Keratinocyte (primary cell): ENCODE data around the gene IL17REL.

ENCODE experiments used
- CTCF ChIP-seq, 3 experiments: IDR thresholded peaks in 1 of 3; conservative IDR thresholded peaks in 1 of 3; optimal IDR thresholded peaks in 1 of 3; 2 replicates in 2 of 3; 3 replicates in 1 of 3; pipeline versions ENCODE3 to v1.5.1; 2011; ENCODE audit warnings: low read length in 3 of 3, mild to moderate bottlenecking in 3 of 3, moderate library complexity in 2 of 3, control low read depth in 1 of 3, inconsistent platforms in 1 of 3; ENCODE audit not compliant: insufficient read depth in 2 of 3; ENCODE audit errors: extremely low read depth in 1 of 3
- EZH2 ChIP-seq: IDR thresholded peaks from one replicate; pipeline ENCODE4 v1.6.1; 2012; ENCODE audit warnings: inconsistent platforms, mild to moderate bottlenecking, low read length, moderate library complexity

GRCh38 chr22:49961005-49961600, 51.5 kb downstream of the IL17REL start:
- TF ChIP-seq CTCF (optimal IDR thresholded peaks at IDR 0.05 in 1 of 3, IDR thresholded peaks at IDR 0.05 in 1 of 3, conservative IDR thresholded peaks at IDR 0.05 in 1 of 3; ENCODE audit: extremely low read depth in 1 of 3, insufficient read depth in 2 of 3, low read length in 3 of 3) (no peak), EZH2 (no peak)
